ENCODE data around the gene APOC1.
"Not testable (repeated sequence)": the region's sequence is repeated elsewhere in the genome, so short reads cannot be mapped to it uniquely, and the experiment has no call there.

The APOC1 gene

DNA sequence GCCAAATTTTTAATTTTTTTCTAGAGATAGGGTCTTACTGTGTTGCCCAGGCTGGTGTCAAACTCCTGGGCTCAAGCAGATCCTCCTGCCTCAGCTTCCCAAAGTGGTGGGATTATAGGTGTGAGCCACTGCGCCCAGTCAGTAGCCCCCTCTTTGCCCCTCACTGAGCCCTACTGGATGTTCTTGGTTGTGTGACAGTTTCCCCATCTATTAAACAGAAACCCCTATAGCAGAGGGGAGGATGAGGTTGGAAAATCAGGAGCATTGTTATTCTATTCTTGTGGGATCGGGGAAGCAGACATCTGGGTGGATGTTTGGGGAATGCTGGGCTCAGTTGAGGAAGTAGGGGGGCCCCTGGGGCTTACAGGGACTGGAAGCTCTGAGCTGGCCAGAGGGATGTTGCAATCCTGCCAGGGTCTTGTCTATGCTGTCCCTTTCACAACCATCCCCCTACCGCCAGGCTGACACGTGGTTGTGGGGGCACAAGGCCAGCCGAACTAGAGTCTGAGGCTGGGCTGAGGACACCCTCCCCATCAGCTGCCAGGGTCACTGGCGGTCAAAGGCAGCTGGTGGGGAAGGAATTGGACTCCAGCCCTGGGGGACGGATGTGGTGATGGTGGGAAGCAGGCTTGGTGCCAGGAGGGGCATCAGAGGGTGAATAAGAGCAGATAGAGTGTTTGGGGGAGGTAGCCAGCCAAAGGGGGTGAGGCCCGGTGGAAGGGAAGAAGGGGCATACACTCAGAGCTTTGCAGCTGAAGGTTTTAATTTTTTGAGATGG lies 10.9 kb downstream of the APOC1 start:
- WGBS, result 71% methylated on average over 8 of the region's 8 CpGs

DNA sequence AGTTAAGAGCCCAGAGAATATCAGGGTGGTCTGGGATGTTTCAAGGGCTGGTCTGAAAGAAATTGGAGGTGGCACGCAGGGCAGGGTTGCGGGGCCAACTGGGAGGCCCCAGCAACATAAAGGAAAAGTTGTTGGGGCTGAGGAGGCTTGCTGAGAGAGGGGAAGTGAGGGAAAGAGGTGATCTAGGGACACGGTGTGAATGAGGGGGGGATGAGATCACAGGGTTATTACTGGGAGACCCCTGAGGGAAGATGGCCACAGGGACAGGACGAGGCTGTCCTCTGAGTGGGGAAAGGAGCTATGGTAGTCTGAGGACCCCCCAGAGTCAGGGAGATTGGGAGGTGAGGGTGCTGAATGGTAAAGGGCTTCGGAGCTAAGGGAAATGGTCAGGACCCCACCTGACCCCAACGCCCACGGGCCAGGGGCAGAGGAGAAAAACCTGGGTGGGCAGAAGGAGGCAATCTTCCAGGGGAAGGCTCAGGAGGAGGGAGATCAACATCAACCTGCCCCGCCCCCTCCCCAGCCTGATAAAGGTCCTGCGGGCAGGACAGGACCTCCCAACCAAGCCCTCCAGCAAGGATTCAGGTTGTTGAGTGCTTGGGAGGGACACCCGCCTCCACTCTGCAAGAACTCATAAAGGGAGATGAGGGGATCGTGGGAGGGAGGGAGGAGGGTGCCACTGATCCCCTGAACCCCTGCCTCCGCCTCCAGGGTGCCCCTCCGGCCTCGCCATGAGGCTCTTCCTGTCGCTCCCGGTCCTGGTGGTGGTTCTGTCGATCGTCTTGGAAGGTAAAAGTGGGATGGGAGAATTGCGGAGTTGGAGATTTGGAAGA lies 12.1 kb downstream of the APOC1 start:
- not testable (repeated sequence) for H3K27me3 ChIP-seq (ENCODE audit: control insufficient read depth in 1 of 2, insufficient read depth in 1 of 2, low read length in 2 of 2); H3K79me1 ChIP-seq (replicated peaks; ENCODE audit: low read length, poor library complexity, severe bottlenecking); H3K18ac ChIP-seq (ENCODE audit: low read depth in 1 of 2, low read length in 2 of 2); H3K23ac ChIP-seq (ENCODE audit: low read length in 2 of 2); DNase-seq; H2BK120ac ChIP-seq (ENCODE audit: low read depth, low read length); H2AK5ac ChIP-seq (ENCODE audit: low read length, severe bottlenecking); H2BK15ac ChIP-seq (ENCODE audit: low read depth, poor library complexity, severe bottlenecking); H3K9me3 ChIP-seq (ENCODE audit: control insufficient read depth, low read length); H3K36me3 ChIP-seq (ENCODE audit: control insufficient read depth in 1 of 2, insufficient read depth in 2 of 2, low read depth in 1 of 2, low read length in 2 of 2); H3K4me1 ChIP-seq (ENCODE audit: control insufficient read depth, insufficient read depth, low read depth, low read length); H2BK5ac ChIP-seq (ENCODE audit: low read depth, low read length, poor library complexity, severe bottlenecking); H3K27ac ChIP-seq (ENCODE audit: low read length, poor library complexity, severe bottlenecking)
- WGBS, result 72% methylated on average over 14 of the region's 19 CpGs
- Histone ChIP-seq H3K9ac (ENCODE audit: low read length) (peak overlapping the region; percentile 43), H3K4me2 (ENCODE audit: low read length, poor library complexity, severe bottlenecking) (peak overlapping the region; percentile 60), H3K14ac (ENCODE audit: low read length in 2 of 2) (peak overlapping the region in 1 of 2 experiments; percentile 71), H2BK12ac (ENCODE audit: low read length in 2 of 2) (peak overlapping the region; percentile 42 to 83), H2AFZ (ENCODE audit: low read depth, low read length) (peak overlapping the region; percentile 73), H3K4me3 (ENCODE audit: insufficient read depth in 1 of 2, low read depth in 1 of 2, low read length in 2 of 2) (peak overlapping the region in 1 of 2 experiments; percentile 24), H4K91ac (ENCODE audit: low read length) (peak overlapping the region; percentile 81), H3K4ac (ENCODE audit: low read depth in 1 of 2, low read length in 2 of 2) (peak overlapping the region in 1 of 2 experiments; percentile 17), H4K8ac (ENCODE audit: low read length) (peak overlapping the region; percentile 7)

More for the DNA sequence above, 10.9 kb downstream of the APOC1 start:
- Histone ChIP-seq H2AK5ac (ENCODE audit: low read length, severe bottlenecking) (no peak overlapping the region), H2BK15ac (ENCODE audit: low read depth, poor library complexity, severe bottlenecking) (peak overlapping the region; percentile 3), H3K4me2 (ENCODE audit: low read length, poor library complexity, severe bottlenecking) (no peak overlapping the region), H2BK120ac (ENCODE audit: low read depth, low read length) (peak overlapping the region; percentile 15), H2BK12ac (ENCODE audit: low read length in 2 of 2) (peak overlapping the region; percentile 27 to 77), H3K4me1 (ENCODE audit: control insufficient read depth, insufficient read depth, low read depth, low read length) (peaks cover 7% of the 10 kb centered on the region), H3K27ac (ENCODE audit: low read length, poor library complexity, severe bottlenecking) (no peak overlapping the region), H3K79me1 (replicated peaks; ENCODE audit: low read length, poor library complexity, severe bottlenecking) (no peaks in the 10 kb centered on the region), H3K27me3 (ENCODE audit: control insufficient read depth in 1 of 2, insufficient read depth in 1 of 2, low read length in 2 of 2) (no peaks in the 10 kb centered on the region), H4K91ac (ENCODE audit: low read length) (peak overlapping the region; percentile 90), H2AFZ (ENCODE audit: low read depth, low read length) (no peak overlapping the region), H2BK5ac (ENCODE audit: low read depth, low read length, poor library complexity, severe bottlenecking) (no peak overlapping the region), H3K14ac (ENCODE audit: low read length in 2 of 2) (no peak overlapping the region), H3K4me3 (ENCODE audit: insufficient read depth in 1 of 2, low read depth in 1 of 2, low read length in 2 of 2) (no peak overlapping the region), H3K36me3 (ENCODE audit: control insufficient read depth in 1 of 2, insufficient read depth in 2 of 2, low read depth in 1 of 2, low read length in 2 of 2) (no peaks in the 10 kb centered on the region), H3K4ac (ENCODE audit: low read depth in 1 of 2, low read length in 2 of 2) (peak overlapping the region in 1 of 2 experiments; percentile 66), H4K8ac (ENCODE audit: low read length) (peak overlapping the region; percentile 49), H3K18ac (ENCODE audit: low read depth in 1 of 2, low read length in 2 of 2) (peak overlapping the region in 1 of 2 experiments; percentile 59), H3K23ac (ENCODE audit: low read length in 2 of 2) (no peak overlapping the region), H3K9me3 (ENCODE audit: control insufficient read depth, low read length) (no peaks in the 10 kb centered on the region), H3K9ac (ENCODE audit: low read length) (peak overlapping the region; percentile 34)
- peak; percentile 81 for DNase-seq

DNA sequence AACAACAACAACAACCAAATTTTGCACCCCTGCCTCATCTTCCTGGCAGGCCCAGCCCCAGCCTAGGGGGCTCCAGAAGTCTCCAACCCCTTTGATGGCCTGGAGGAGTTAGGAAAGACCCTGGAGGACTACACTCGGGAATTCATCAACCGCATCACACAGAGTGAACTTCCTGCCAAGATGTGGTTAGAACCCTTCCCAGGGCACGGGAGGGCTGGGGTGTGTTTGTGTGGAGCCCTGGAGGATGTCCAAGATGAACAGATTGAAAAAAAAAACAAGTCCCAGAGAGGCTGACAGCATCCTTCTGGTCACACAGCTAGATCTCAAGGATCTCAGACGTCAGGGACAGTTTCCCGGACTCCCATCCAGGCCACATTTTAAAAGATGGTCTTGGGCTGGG lies 13.3 kb downstream of the APOC1 start:
- Histone ChIP-seq H4K8ac (ENCODE audit: low read length) (peak overlapping the region; percentile 78), H3K9ac (ENCODE audit: low read length) (no peak overlapping the region), H3K23ac (ENCODE audit: low read length in 2 of 2) (no peak overlapping the region), H2AFZ (ENCODE audit: low read depth, low read length) (no peak overlapping the region), H2BK12ac (ENCODE audit: low read length in 2 of 2) (peak overlapping the region in 1 of 2 experiments; percentile 45), H4K91ac (ENCODE audit: low read length) (no peak overlapping the region), H2AK5ac (ENCODE audit: low read length, severe bottlenecking) (no peak overlapping the region), H3K4me1 (ENCODE audit: control insufficient read depth, insufficient read depth, low read depth, low read length) (peaks cover 7% of the 10 kb centered on the region), H3K36me3 (ENCODE audit: control insufficient read depth in 1 of 2, insufficient read depth in 2 of 2, low read depth in 1 of 2, low read length in 2 of 2) (no peaks in the 10 kb centered on the region), H2BK5ac (ENCODE audit: low read depth, low read length, poor library complexity, severe bottlenecking) (no peak overlapping the region), H3K27me3 (ENCODE audit: control insufficient read depth in 1 of 2, insufficient read depth in 1 of 2, low read length in 2 of 2) (no peaks in the 10 kb centered on the region), H3K79me1 (replicated peaks; ENCODE audit: low read length, poor library complexity, severe bottlenecking) (no peaks in the 10 kb centered on the region), H3K18ac (ENCODE audit: low read depth in 1 of 2, low read length in 2 of 2) (no peak overlapping the region), H3K9me3 (ENCODE audit: control insufficient read depth, low read length) (no peaks in the 10 kb centered on the region), H3K27ac (ENCODE audit: low read length, poor library complexity, severe bottlenecking) (no peak overlapping the region), H3K14ac (ENCODE audit: low read length in 2 of 2) (no peak overlapping the region), H2BK15ac (ENCODE audit: low read depth, poor library complexity, severe bottlenecking) (peak overlapping the region; percentile 12), H3K4me2 (ENCODE audit: low read length, poor library complexity, severe bottlenecking) (no peak overlapping the region), H2BK120ac (ENCODE audit: low read depth, low read length) (no peak overlapping the region), H3K4me3 (ENCODE audit: insufficient read depth in 1 of 2, low read depth in 1 of 2, low read length in 2 of 2) (no peak overlapping the region), H3K4ac (ENCODE audit: low read depth in 1 of 2, low read length in 2 of 2) (peak overlapping the region in 1 of 2 experiments; percentile 38)
- 79% methylated on average over 5 of the region's 5 CpGs for WGBS
- peak; percentile 45 for DNase-seq

- Histone ChIP-seq H3K27ac (ENCODE audit: low read length, poor library complexity, severe bottlenecking) (no peak overlapping the region), H2AFZ (ENCODE audit: low read depth, low read length) (no peak overlapping the region), H4K91ac (ENCODE audit: low read length) (no peak overlapping the region), H4K8ac (ENCODE audit: low read length) (no peak overlapping the region), H3K36me3 (ENCODE audit: control insufficient read depth in 1 of 2, insufficient read depth in 2 of 2, low read depth in 1 of 2, low read length in 2 of 2) (no peaks in the 10 kb centered on the region), H3K79me1 (replicated peaks; ENCODE audit: low read length, poor library complexity, severe bottlenecking) (no peaks in the 10 kb centered on the region), H3K4ac (ENCODE audit: low read depth in 1 of 2, low read length in 2 of 2) (no peak overlapping the region), H2BK15ac (ENCODE audit: low read depth, poor library complexity, severe bottlenecking) (no peak overlapping the region), H3K9me3 (ENCODE audit: control insufficient read depth, low read length) (no peaks in the 10 kb centered on the region), H2BK120ac (ENCODE audit: low read depth, low read length) (no peak overlapping the region), H3K4me1 (ENCODE audit: control insufficient read depth, insufficient read depth, low read depth, low read length) (peaks cover 7% of the 10 kb centered on the region), H3K14ac (ENCODE audit: low read length in 2 of 2) (no peak overlapping the region), H3K4me3 (ENCODE audit: insufficient read depth in 1 of 2, low read depth in 1 of 2, low read length in 2 of 2) (no peak overlapping the region), H3K4me2 (ENCODE audit: low read length, poor library complexity, severe bottlenecking) (no peak overlapping the region), H2AK5ac (ENCODE audit: low read length, severe bottlenecking) (no peak overlapping the region), H3K23ac (ENCODE audit: low read length in 2 of 2) (no peak overlapping the region), H2BK5ac (ENCODE audit: low read depth, low read length, poor library complexity, severe bottlenecking) (no peak overlapping the region), H2BK12ac (ENCODE audit: low read length in 2 of 2) (no peak overlapping the region), H3K9ac (ENCODE audit: low read length) (no peak overlapping the region), H3K27me3 (ENCODE audit: control insufficient read depth in 1 of 2, insufficient read depth in 1 of 2, low read length in 2 of 2) (no peaks in the 10 kb centered on the region), H3K18ac (ENCODE audit: low read depth in 1 of 2, low read length in 2 of 2) (no peak overlapping the region)
- 91% methylated on average over 7 of the region's 7 CpGs for WGBS
- no peak for DNase-seq
These were observed 15.7 kb downstream of the APOC1 start for GRCh38 chr19:44930088-44930487.

All from mesenchymal stem cell (in vitro differentiated cells and primary cell).